ENCODE results near the gene CCDC142.

GRCh38 chr2:74507926-74508520 is 25.2 kb upstream of the CCDC142 start:
- no peak for TF ChIP-seq CTCF (IDR thresholded peaks at IDR 0.05)
- no peak for TF ChIP-seq POLR2A (IDR thresholded peaks at IDR 0.05)
- TF ChIP-seq POLR2AphosphoS5 (IDR thresholded peaks at IDR 0.05), result no peak

Measured in prostate gland (tissue), 2 donors.